GM21447 (cell line): ENCODE results near the gene ZBED4.

Source experiments
- ATAC-seq: cut with Tn5 transposase; IDR thresholded peaks from one replicate; pipeline ENCODE4 v1.9.1; 2021; ENCODE audit not compliant: unreplicated experiment

ZBED4 gene

GRCh38 chr22:49878206-49878605 is 24.6 kb downstream of the ZBED4 start:
- ATAC-seq: no peak

GRCh38 chr22:49879871-49880270 is 26.2 kb downstream of the ZBED4 start:
- no peak for ATAC-seq

GRCh38 chr22:49880281-49880680 is 26.6 kb downstream of the ZBED4 start:
- ATAC-seq: no peak

GRCh38 chr22:49881856-49882255 is 28.2 kb downstream of the ZBED4 start:
- ATAC-seq: no peak

- ATAC-seq: no peak
Observed at GRCh38 chr22:49882519-49883293, 29.1 kb downstream of the ZBED4 start.

- ATAC-seq: no peak
Observed at GRCh38 chr22:49883294-49883640, 29.6 kb downstream of the ZBED4 start.

GRCh38 chr22:49884075-49884474 is 30.4 kb downstream of the ZBED4 start:
- no peak for ATAC-seq

GRCh38 chr22:49884503-49885260 is 31.0 kb downstream of the ZBED4 start:
- no peak for ATAC-seq

GRCh38 chr22:49885281-49885680 is 31.6 kb downstream of the ZBED4 start:
- ATAC-seq: no peak

- ATAC-seq: no peak
Observed at GRCh38 chr22:49885881-49886280, 32.2 kb downstream of the ZBED4 start.

- no peak for ATAC-seq
Observed at GRCh38 chr22:49886346-49887063, 32.9 kb downstream of the ZBED4 start.

- no peak for ATAC-seq
Observed at GRCh38 chr22:49887064-49887451, 33.4 kb downstream of the ZBED4 start.

GRCh38 chr22:49887702-49888101 is 34.1 kb downstream of the ZBED4 start:
- no peak for ATAC-seq

GRCh38 chr22:49889071-49889470 is 35.4 kb downstream of the ZBED4 start:
- ATAC-seq: no peak

- ATAC-seq: no peak
Observed at GRCh38 chr22:49892226-49892899, 38.7 kb downstream of the ZBED4 start.

- no peak for ATAC-seq
Observed at GRCh38 chr22:49893025-49893424, 39.4 kb downstream of the ZBED4 start.

GRCh38 chr22:49894322-49895054 is 40.8 kb downstream of the ZBED4 start:
- no peak for ATAC-seq

- no peak for ATAC-seq
Observed at GRCh38 chr22:49896201-49896600, 42.6 kb downstream of the ZBED4 start.

GRCh38 chr22:49897015-49897684 is 43.5 kb downstream of the ZBED4 start:
- ATAC-seq: no peak

GRCh38 chr22:49899530-49899929 is 45.9 kb downstream of the ZBED4 start:
- no peak for ATAC-seq
